K562 (cell line): ENCODE data around the gene PRM2.
A peak's percentile ranks its signal among the peaks of the same experiment; 100 is the strongest.

Experiments used
- ATF7 ChIP-seq: fragments of 450-650 bp; IDR thresholded peaks from 2 replicates; pipeline ENCODE4 v1.7.1; 2014; ENCODE audit warnings: mild to moderate bottlenecking, moderate library complexity
- CBX2 ChIP-seq: fragments of 200-600 bp; sonication (generic); IDR thresholded peaks from one replicate; pipeline ENCODE4 v1.6.1; 2012; ENCODE audit warnings: mild to moderate bottlenecking, low read length, inconsistent platforms; ENCODE audit not compliant: insufficient read depth, poor library complexity, severe bottlenecking
- POLR3A ChIP-seq: IDR thresholded peaks from 2 replicates; pipeline ENCODE4 v1.6.1; 2011; ENCODE audit warnings: borderline replicate concordance, mild to moderate bottlenecking, moderate library complexity; ENCODE audit not compliant: insufficient read length, insufficient read depth; ENCODE audit errors: extremely low read depth
- TGIF2 ChIP-seq: sonication (generic); formaldehyde crosslinking; IDR thresholded peaks from 2 replicates; pipeline ENCODE4 v1.8.1; 2022; ENCODE audit warnings: mild to moderate bottlenecking, missing genetic modification reagents, moderate library complexity
- TF ChIP-seq, protein P1 (sequence below): sonication (generic); formaldehyde crosslinking; IDR thresholded peaks from 2 replicates; pipeline ENCODE4 v1.5.0; 2020; ENCODE audit warnings: missing genetic modification reagents
- TF ChIP-seq, protein P2 (sequence below), 3 experiments: IDR thresholded peaks in 2 of 3; conservative IDR thresholded peaks in 1 of 3; 2 replicates each; pipeline ENCODE4 v1.5.1; 2011 to 2012; ENCODE audit warnings: low read length in 3 of 3, mild to moderate bottlenecking in 3 of 3, control low read depth in 2 of 3, improper control_type of control experiment in 1 of 3, inconsistent platforms in 1 of 3, low read depth in 1 of 3, mixed read lengths in 1 of 3, moderate library complexity in 1 of 3; ENCODE audit not compliant: insufficient read depth in 2 of 3

DNA sequence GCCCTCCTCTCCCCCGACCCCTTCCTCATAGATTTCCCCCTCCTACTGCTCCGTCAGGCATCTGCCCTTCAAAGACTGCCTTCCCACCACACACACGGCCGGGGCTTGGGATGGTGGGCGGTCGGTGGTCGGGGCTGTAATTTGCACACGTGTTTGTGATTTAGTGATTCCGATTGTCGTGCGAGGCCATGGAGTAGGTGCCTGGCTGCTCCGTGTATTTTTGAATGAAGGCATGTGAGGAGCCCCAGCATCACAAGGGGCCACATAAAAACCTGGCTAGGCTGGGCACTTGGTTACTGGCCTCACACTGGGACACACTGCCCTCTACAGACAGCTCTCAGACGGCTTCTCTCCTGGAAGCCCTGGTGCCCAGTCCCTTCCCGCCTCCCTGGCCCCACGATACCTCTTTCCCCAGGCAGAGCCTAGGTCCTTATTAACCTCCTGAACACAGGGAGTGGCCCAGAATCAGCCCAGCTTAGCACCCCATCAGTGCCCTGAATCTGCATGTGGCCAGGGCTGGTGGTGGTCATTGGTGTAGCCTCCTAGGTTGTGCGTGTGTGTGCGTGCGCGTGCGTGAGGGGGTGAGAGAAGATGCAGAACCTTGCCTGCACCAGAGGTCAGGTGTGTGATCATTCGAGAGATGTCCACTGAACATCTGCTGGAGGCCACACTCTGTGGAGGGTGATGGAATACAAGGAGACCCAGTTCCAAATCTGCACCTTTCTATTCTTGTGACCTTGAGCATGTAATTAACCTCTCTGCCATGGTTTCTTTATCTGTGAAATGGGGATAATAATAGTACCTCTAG, 18.9 kb downstream of the PRM2 start:
- TF ChIP-seq, protein P1, sequence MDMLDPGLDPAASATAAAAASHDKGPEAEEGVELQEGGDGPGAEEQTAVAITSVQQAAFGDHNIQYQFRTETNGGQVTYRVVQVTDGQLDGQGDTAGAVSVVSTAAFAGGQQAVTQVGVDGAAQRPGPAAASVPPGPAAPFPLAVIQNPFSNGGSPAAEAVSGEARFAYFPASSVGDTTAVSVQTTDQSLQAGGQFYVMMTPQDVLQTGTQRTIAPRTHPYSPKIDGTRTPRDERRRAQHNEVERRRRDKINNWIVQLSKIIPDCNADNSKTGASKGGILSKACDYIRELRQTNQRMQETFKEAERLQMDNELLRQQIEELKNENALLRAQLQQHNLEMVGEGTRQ (CRISPR knock-in tag): no peak
- TF ChIP-seq ATF7 (no peak), POLR3A (no peak), CBX2 (no peak), TGIF2 (CRISPR knock-in tag) (no peak)
- TF ChIP-seq, protein P2, sequence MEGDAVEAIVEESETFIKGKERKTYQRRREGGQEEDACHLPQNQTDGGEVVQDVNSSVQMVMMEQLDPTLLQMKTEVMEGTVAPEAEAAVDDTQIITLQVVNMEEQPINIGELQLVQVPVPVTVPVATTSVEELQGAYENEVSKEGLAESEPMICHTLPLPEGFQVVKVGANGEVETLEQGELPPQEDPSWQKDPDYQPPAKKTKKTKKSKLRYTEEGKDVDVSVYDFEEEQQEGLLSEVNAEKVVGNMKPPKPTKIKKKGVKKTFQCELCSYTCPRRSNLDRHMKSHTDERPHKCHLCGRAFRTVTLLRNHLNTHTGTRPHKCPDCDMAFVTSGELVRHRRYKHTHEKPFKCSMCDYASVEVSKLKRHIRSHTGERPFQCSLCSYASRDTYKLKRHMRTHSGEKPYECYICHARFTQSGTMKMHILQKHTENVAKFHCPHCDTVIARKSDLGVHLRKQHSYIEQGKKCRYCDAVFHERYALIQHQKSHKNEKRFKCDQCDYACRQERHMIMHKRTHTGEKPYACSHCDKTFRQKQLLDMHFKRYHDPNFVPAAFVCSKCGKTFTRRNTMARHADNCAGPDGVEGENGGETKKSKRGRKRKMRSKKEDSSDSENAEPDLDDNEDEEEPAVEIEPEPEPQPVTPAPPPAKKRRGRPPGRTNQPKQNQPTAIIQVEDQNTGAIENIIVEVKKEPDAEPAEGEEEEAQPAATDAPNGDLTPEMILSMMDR (IDR thresholded peaks at IDR 0.05 in 2 of 3, conservative IDR thresholded peaks at IDR 0.05 in 1 of 3; ENCODE audit: insufficient read depth in 2 of 3, low read depth in 1 of 3, low read length in 3 of 3): peak; percentile 82 to 86 (median 84)
